ENCODE measurements around the gene CACHD1.
"Not testable (repeated sequence)": the region's sequence is repeated elsewhere in the genome, so short reads cannot be mapped to it uniquely, and the experiment has no call there.

Gene CACHD1

GRCh38 chr1:64610950-64611349 lies 141.0 kb downstream of the CACHD1 start:
- peaks cover 15% of the 10 kb centered on the region for H3K9me3 Mint-ChIP-seq
- not testable (repeated sequence) for H3K4me1 Mint-ChIP-seq; H3K36me3 Mint-ChIP-seq (ENCODE audit: low read depth); ATAC-seq; H3K4me3 Mint-ChIP-seq; DNase-seq; H3K27me3 Mint-ChIP-seq; H3K27ac Mint-ChIP-seq

GRCh38 chr1:64616039-64616438 lies 146.1 kb downstream of the CACHD1 start:
- ATAC-seq (peak; percentile 20), DNase-seq (no peak)
- Mint-ChIP-seq H3K4me3 (no peak overlapping the region), H3K27me3 (no peaks in the 10 kb centered on the region), H3K36me3 (ENCODE audit: low read depth) (peaks cover 4% of the 10 kb centered on the region), H3K27ac (no peak overlapping the region), H3K4me1 (peaks cover 13% of the 10 kb centered on the region), H3K9me3 (peaks cover 7% of the 10 kb centered on the region)

- ATAC-seq, result peak; percentile 94
Observed at GRCh38 chr1:64623750-64624191, 153.8 kb downstream of the CACHD1 start.

DNA sequence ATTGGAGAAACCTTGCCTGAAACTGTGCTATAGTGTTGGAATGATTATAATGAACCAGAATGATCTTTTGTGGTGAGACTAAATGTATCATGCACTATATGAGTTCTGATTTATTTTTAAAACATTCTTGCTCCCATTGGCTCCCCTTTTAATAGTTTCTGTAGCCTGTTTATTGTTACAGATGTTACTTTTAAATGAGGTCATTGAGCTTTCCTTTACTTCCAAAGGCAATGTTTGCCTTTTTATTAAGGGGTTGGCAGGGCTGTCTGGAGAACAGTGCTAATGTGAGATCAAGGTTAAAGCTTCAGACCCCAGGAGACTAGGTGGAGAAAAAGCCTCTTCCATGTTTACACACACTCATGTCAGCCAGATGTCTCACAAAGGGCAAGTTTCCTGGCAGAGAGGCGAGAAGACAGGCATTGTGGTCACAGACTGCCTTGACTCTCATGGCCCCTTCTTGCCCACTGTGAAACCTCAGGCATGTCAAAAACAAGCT lies 154.3 kb downstream of the CACHD1 start:
- DNase-seq (peak; percentile 7), ATAC-seq (peak; percentile 53)
- H3K4me1 Mint-ChIP-seq, result peaks cover 14% of the 10 kb centered on the region
- peak overlapping the region; percentile 37 for H3K27ac Mint-ChIP-seq
- peaks cover 2% of the 10 kb centered on the region for H3K27me3 Mint-ChIP-seq
- no peaks in the 10 kb centered on the region for H3K9me3 Mint-ChIP-seq
- no peak overlapping the region for H3K4me3 Mint-ChIP-seq
- no peaks in the 10 kb centered on the region for H3K36me3 Mint-ChIP-seq (ENCODE audit: low read depth)

More at GRCh38 chr1:64623750-64624191, 153.8 kb downstream of the CACHD1 start:
- peak; percentile 34 for DNase-seq
- H3K4me1 Mint-ChIP-seq, result peaks cover 14% of the 10 kb centered on the region
- H3K27me3 Mint-ChIP-seq, result peaks cover 2% of the 10 kb centered on the region
- no peak overlapping the region for H3K4me3 Mint-ChIP-seq
- no peak overlapping the region for H3K27ac Mint-ChIP-seq
- H3K9me3 Mint-ChIP-seq, result no peaks in the 10 kb centered on the region
- no peaks in the 10 kb centered on the region for H3K36me3 Mint-ChIP-seq (ENCODE audit: low read depth)

DNA sequence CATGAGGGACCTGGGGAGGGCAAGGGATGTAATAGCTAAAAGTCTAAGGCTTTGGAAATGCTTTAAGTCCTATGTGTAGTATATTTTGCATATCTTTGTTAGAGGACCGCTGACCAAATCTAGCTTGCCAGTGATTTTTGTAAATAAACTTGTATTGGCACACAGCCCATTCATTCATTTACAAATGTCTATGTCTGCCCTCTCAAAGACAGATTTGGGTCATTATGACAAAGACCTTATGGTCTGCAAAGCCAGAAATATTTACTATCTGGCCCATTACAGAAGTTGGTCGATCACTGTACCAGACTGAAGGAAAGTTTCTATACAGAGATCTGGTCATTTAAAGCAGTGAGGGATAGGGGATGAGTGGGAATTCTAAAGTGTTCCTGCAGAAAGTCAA lies 154.9 kb downstream of the CACHD1 start:
- no peak for DNase-seq
- Mint-ChIP-seq H3K27me3 (peaks cover 2% of the 10 kb centered on the region), H3K4me1 (peaks cover 14% of the 10 kb centered on the region), H3K4me3 (no peak overlapping the region), H3K9me3 (no peaks in the 10 kb centered on the region), H3K36me3 (ENCODE audit: low read depth) (no peaks in the 10 kb centered on the region), H3K27ac (no peak overlapping the region)
- ATAC-seq, result no peak

GRCh38 chr1:64630611-64631010 lies 160.7 kb downstream of the CACHD1 start:
- H3K27ac Mint-ChIP-seq, result no peak overlapping the region
- no peaks in the 10 kb centered on the region for H3K27me3 Mint-ChIP-seq
- H3K4me1 Mint-ChIP-seq, result peaks cover 10% of the 10 kb centered on the region
- no peak for ATAC-seq
- no peaks in the 10 kb centered on the region for H3K36me3 Mint-ChIP-seq (ENCODE audit: low read depth)
- DNase-seq, result no peak
- no peaks in the 10 kb centered on the region for H3K9me3 Mint-ChIP-seq
- H3K4me3 Mint-ChIP-seq, result no peak overlapping the region

- ATAC-seq (no peak), DNase-seq (no peak)
- no peaks in the 10 kb centered on the region for H3K36me3 Mint-ChIP-seq (ENCODE audit: low read depth)
- H3K9me3 Mint-ChIP-seq, result no peaks in the 10 kb centered on the region
- peaks cover 10% of the 10 kb centered on the region for H3K4me1 Mint-ChIP-seq
- no peak overlapping the region for H3K27ac Mint-ChIP-seq
- H3K4me3 Mint-ChIP-seq, result no peak overlapping the region
- H3K27me3 Mint-ChIP-seq, result no peaks in the 10 kb centered on the region
Observed at GRCh38 chr1:64631346-64632034, 161.6 kb downstream of the CACHD1 start.

GRCh38 chr1:64632936-64633335 lies 163.0 kb downstream of the CACHD1 start:
- Mint-ChIP-seq H3K9me3 (no peaks in the 10 kb centered on the region), H3K36me3 (ENCODE audit: low read depth) (no peaks in the 10 kb centered on the region), H3K4me3 (no peak overlapping the region), H3K4me1 (peaks cover 10% of the 10 kb centered on the region), H3K27ac (no peak overlapping the region), H3K27me3 (no peaks in the 10 kb centered on the region)
- ATAC-seq (no peak), DNase-seq (no peak)

DNA sequence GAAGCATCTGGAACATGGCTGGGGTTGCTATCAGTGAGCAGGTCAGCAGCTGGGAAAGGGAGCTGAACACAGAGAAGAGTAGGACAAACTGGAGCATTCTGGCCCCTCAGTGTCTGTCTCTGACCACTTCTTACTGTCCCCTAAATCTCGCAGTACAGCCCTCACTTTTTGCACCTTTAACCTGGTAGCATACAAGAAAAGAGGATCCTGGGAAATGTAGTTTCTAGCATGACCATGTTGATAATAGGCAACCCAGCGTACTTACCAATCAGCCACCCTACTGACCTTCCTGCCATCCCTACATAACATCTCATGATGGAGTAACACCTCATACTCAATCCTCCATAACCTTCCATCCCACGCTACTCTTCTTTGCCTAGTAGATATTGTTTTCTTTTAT lies 175.8 kb downstream of the CACHD1 start:
- Mint-ChIP-seq H3K27me3 (no peaks in the 10 kb centered on the region), H3K4me3 (no peak overlapping the region), H3K9me3 (no peaks in the 10 kb centered on the region), H3K27ac (no peak overlapping the region), H3K4me1 (no peaks in the 10 kb centered on the region), H3K36me3 (ENCODE audit: low read depth) (no peaks in the 10 kb centered on the region)
- no peak for ATAC-seq
- DNase-seq, result no peak

DNA sequence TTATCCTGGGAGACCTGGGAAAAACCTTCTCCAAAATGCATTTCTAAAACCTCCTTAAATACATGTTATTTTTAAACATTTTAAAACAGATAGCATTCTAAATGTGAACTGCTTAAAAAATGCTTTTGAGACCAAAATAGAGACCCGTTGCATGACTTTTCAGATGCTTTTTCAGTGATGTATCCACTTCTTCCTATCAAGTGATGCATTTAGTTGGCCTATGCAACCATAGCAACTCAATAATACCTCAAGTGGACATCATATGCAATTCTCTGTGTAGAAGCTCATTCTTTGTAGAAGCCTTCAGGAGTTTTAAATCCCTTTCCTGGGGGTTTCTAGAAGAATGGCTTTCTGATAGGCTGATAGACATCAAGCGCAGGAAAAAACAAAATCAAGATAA lies 180.5 kb downstream of the CACHD1 start:
- H3K9me3 Mint-ChIP-seq, result no peaks in the 10 kb centered on the region
- no peaks in the 10 kb centered on the region for H3K27me3 Mint-ChIP-seq
- ATAC-seq, result no peak
- DNase-seq, result no peak
- H3K4me1 Mint-ChIP-seq, result no peaks in the 10 kb centered on the region
- no peak overlapping the region for H3K4me3 Mint-ChIP-seq
- H3K36me3 Mint-ChIP-seq (ENCODE audit: low read depth), result no peaks in the 10 kb centered on the region
- no peak overlapping the region for H3K27ac Mint-ChIP-seq

GRCh38 chr1:64651841-64652240 lies 181.9 kb downstream of the CACHD1 start:
- Mint-ChIP-seq H3K4me3 (no peak overlapping the region), H3K4me1 (no peaks in the 10 kb centered on the region), H3K27me3 (no peaks in the 10 kb centered on the region), H3K9me3 (no peaks in the 10 kb centered on the region), H3K27ac (no peak overlapping the region), H3K36me3 (ENCODE audit: low read depth) (no peaks in the 10 kb centered on the region)
- no peak for DNase-seq
- ATAC-seq, result no peak

- Mint-ChIP-seq H3K9me3 (no peaks in the 10 kb centered on the region), H3K4me3 (no peak overlapping the region), H3K36me3 (ENCODE audit: low read depth) (no peaks in the 10 kb centered on the region), H3K4me1 (no peaks in the 10 kb centered on the region), H3K27ac (no peak overlapping the region), H3K27me3 (no peaks in the 10 kb centered on the region)
- DNase-seq (no peak), ATAC-seq (no peak)
Observed at GRCh38 chr1:64653466-64653865, 183.5 kb downstream of the CACHD1 start.

GRCh38 chr1:64654519-64655341 lies 184.8 kb downstream of the CACHD1 start:
- Mint-ChIP-seq H3K4me3 (no peak overlapping the region), H3K27me3 (no peaks in the 10 kb centered on the region), H3K36me3 (ENCODE audit: low read depth) (no peaks in the 10 kb centered on the region), H3K9me3 (no peaks in the 10 kb centered on the region), H3K4me1 (no peaks in the 10 kb centered on the region), H3K27ac (no peak overlapping the region)
- DNase-seq (no peak), ATAC-seq (no peak)

- Mint-ChIP-seq H3K27ac (no peak overlapping the region), H3K9me3 (no peaks in the 10 kb centered on the region), H3K36me3 (ENCODE audit: low read depth) (no peaks in the 10 kb centered on the region), H3K4me1 (no peaks in the 10 kb centered on the region), H3K4me3 (no peak overlapping the region), H3K27me3 (no peaks in the 10 kb centered on the region)
- DNase-seq, result no peak
- no peak for ATAC-seq
Observed at GRCh38 chr1:64655861-64656260, 185.9 kb downstream of the CACHD1 start.

DNA sequence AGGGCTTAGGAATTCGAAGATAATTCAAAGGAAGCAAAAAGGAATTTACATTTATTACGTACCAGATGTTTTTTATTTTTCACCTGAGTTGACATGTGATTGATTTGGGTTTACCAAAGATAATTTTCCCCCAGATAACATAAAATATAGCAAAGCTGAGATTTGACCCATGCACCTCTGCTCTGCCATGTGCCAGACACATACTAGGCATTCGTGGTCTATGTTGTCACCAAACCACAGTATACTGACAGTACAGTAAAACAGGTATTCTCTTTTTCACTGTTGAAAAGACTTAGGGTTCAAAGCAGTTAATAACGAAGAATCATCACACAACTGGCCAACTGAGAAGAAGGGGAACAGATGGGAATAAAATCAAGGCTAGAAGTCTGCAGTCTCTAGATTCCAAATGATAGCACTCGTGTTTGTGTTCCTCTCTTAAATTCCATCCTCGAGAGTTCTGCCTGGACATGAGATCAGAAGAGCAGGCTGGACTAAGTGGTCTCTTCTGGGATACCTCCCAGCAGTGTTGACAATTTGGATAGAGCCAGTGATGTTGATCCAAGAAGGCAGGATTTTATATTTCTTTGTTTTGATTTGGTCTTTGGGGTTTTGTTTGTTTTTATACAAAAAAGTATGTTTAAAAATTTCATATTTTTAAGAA lies 189.7 kb downstream of the CACHD1 start:
- Mint-ChIP-seq H3K27ac (no peak overlapping the region), H3K4me3 (no peak overlapping the region), H3K9me3 (no peaks in the 10 kb centered on the region), H3K27me3 (no peaks in the 10 kb centered on the region), H3K4me1 (no peaks in the 10 kb centered on the region), H3K36me3 (ENCODE audit: low read depth) (no peaks in the 10 kb centered on the region)
- DNase-seq, result no peak
- ATAC-seq, result no peak

Data from activated naive CD8-positive, alpha-beta T cell treated with anti-CD3 and anti-CD28 coated beads, Interleukin-2, amount 50 U/mL, for 24 hours (primary cell).